A673 (cell line): Measurements from ENCODE around the gene TMEM174. TPM values are rescaled to one million over a fixed set of nuclear protein-coding genes. Genes with fewer than 3 reads are reported as not detected.

Source experiments
- BruUV-seq: library from RNA; stranded (reverse); fragments of 400-500 nt; replicated peaks from 2 replicates; lab custom pipeline; 2021; lab: Mats Ljungman, UMichigan
- CTCF ChIA-PET: fragments of 300-600 bp; sonication (Branson Sonifier 250); formaldehyde crosslinking; loops from one replicate; lab custom pipeline; 2022; ENCODE audit warnings: antibody characterized with exemption; lab: Charles Lee
- POLR2A ChIA-PET: fragments of 300-600 bp; sonication (Branson Sonifier 250); formaldehyde crosslinking; loops from one replicate; lab custom pipeline; 2022; ENCODE audit warnings: antibody characterized with exemption; ENCODE audit not compliant: low non-redundant PET; lab: Charles Lee
- DNase-seq: peaks from one replicate; pipeline ENCODE4 v3.0.0-alpha.2; 2015; ENCODE audit warnings: low spot score
- H3K27ac ChIP-seq: fragments of 200-600 bp; sonication (generic); 2 replicates; pipeline ENCODE4 v1.5.1; 2016; ENCODE audit warnings: mixed run types, low read depth, mild to moderate bottlenecking, mixed read lengths, antibody characterized with exemption, low read length; ENCODE audit not compliant: poor library complexity, severe bottlenecking
- H3K27me3 ChIP-seq: fragments of 200-600 bp; sonication (generic); replicated peaks from 2 replicates; pipeline ENCODE4 v1.6.1; 2017; ENCODE audit warnings: mixed run types, low read depth, mild to moderate bottlenecking, mixed read lengths, antibody characterized with exemption, low read length; ENCODE audit not compliant: insufficient read depth, poor library complexity
- H3K36me3 ChIP-seq: fragments of 200-600 bp; sonication (generic); 2 replicates; pipeline ENCODE4 v1.6.1; 2016; ENCODE audit warnings: mixed run types, mild to moderate bottlenecking, mixed read lengths, antibody characterized with exemption, low read length; ENCODE audit not compliant: insufficient read depth, poor library complexity, severe bottlenecking
- H3K4me1 ChIP-seq: fragments of 200-600 bp; sonication (generic); 2 replicates; pipeline ENCODE4 v1.6.1; 2017; ENCODE audit warnings: mixed run types, mild to moderate bottlenecking, mixed read lengths, antibody characterized with exemption, low read length; ENCODE audit not compliant: insufficient read depth, poor library complexity, severe bottlenecking
- H3K4me3 ChIP-seq: fragments of 200-600 bp; sonication (generic); 2 replicates; pipeline ENCODE4 v1.5.1; 2016; ENCODE audit warnings: low read depth, mixed run types, mild to moderate bottlenecking, mixed read lengths, low read length; ENCODE audit not compliant: poor library complexity, severe bottlenecking
- H3K9me3 ChIP-seq: fragments of 200-600 bp; sonication (generic); 2 replicates; pipeline ENCODE4 v1.6.1; 2016; ENCODE audit warnings: mixed run types, low read depth, mild to moderate bottlenecking, mixed read lengths, antibody characterized with exemption, low read length; ENCODE audit not compliant: poor library complexity, severe bottlenecking
- EZH2 ChIP-seq: fragments of 200-600 bp; sonication (generic); IDR thresholded peaks from 2 replicates; pipeline ENCODE4 v1.6.1; 2017; ENCODE audit warnings: borderline replicate concordance, low read depth, mild to moderate bottlenecking, mixed read lengths, antibody characterized with exemption, low read length; ENCODE audit not compliant: poor library complexity, severe bottlenecking
- intact Hi-C: fragments of 100-400 bp; cut with micrococcal nuclease; formaldehyde crosslinking; loops from one replicate; pipeline ENCODE4 v1.10.0; 2022; ENCODE audit not compliant: unreplicated experiment
- total RNA-seq: library from RNA; stranded (reverse); gene quantifications from 2 replicates; pipeline ENCODE4 v1.2.3, GENCODE V29; 2021
- TF ChIP-seq, protein P1 (sequence below): fragments of 300-800, 200-600 bp; sonication (generic); conservative IDR thresholded peaks from 2 replicates; pipeline ENCODE4 v1.5.1; 2017; ENCODE audit warnings: low read depth, mild to moderate bottlenecking, antibody characterized with exemption, low read length, moderate library complexity, mixed read lengths

The TMEM174 gene
- total RNA-seq, 1 experiment from 2014 or later = not detected

GRCh38 chr5:73126957-73127356, 46.0 kb upstream of the TMEM174 start:
- intact Hi-C loops = no loop called here
- H3K4me3 ChIP-seq = no peak overlapping the region
- peaks cover 5% of the 10 kb centered on the region for H3K36me3 ChIP-seq
- no peak overlapping the region for H3K27ac ChIP-seq
- H3K9me3 ChIP-seq = no peaks in the 10 kb centered on the region
- ChIA-PET CTCF (no interaction called here), POLR2A (no interaction called here)
- peaks cover 4% of the 10 kb centered on the region for H3K27me3 ChIP-seq
- no TSS peak for BruUV-seq
- H3K4me1 ChIP-seq = peaks cover 29% of the 10 kb centered on the region
- no peak for TF ChIP-seq EZH2
- TF ChIP-seq, protein P1, sequence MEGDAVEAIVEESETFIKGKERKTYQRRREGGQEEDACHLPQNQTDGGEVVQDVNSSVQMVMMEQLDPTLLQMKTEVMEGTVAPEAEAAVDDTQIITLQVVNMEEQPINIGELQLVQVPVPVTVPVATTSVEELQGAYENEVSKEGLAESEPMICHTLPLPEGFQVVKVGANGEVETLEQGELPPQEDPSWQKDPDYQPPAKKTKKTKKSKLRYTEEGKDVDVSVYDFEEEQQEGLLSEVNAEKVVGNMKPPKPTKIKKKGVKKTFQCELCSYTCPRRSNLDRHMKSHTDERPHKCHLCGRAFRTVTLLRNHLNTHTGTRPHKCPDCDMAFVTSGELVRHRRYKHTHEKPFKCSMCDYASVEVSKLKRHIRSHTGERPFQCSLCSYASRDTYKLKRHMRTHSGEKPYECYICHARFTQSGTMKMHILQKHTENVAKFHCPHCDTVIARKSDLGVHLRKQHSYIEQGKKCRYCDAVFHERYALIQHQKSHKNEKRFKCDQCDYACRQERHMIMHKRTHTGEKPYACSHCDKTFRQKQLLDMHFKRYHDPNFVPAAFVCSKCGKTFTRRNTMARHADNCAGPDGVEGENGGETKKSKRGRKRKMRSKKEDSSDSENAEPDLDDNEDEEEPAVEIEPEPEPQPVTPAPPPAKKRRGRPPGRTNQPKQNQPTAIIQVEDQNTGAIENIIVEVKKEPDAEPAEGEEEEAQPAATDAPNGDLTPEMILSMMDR = no peak
- no peak for DNase-seq

DNA sequence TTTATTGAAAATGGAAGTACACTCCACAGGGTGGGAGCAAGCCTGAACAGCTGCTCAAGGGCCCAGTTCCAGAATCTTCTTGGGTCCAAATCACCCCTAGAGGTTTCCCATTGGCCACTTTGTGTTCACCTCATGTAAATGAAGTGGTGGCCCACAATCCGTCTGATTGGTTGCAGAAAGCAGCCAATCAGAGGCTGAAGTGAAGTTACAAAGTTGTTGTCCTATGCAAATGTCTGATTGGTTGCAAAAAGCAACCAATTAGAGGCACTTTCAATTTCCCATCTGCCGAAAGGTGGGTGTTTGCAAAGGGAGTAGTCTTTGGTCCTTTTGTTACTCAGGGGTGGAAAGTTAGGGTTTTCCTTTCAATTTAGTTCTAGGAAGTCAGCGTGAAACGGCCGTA, 43.9 kb upstream of the TMEM174 start:
- intact Hi-C loops = no loop called here
- no TSS peak for BruUV-seq
- ChIA-PET CTCF (no interaction called here), POLR2A (no interaction called here)
- Histone ChIP-seq H3K36me3 (peaks cover 5% of the 10 kb centered on the region), H3K27ac (no peak overlapping the region), H3K9me3 (no peaks in the 10 kb centered on the region), H3K4me1 (peaks cover 12% of the 10 kb centered on the region), H3K27me3 (peaks cover 4% of the 10 kb centered on the region), H3K4me3 (no peak overlapping the region)
- TF ChIP-seq, protein P1 = no peak
- TF ChIP-seq EZH2 = no peak
- DNase-seq = no peak

DNA sequence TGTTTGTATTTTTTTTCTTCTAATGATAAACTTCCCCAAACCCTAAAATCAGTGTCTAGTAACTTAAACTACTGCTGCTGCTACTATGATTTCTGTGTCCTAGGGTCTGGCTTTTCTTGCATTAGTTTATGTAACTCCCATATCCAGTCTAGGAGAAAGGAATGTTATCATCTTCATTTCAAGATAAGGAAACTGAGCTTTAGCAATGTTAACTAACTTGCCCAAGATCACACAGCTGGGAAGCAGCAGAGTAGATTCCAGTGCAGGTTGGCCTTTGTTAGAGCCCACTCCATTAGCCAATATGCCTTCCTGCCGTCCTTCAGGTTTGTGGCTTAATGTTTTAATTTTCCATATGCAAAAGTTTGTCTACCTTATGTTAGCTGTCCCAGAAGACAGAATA, 42.2 kb upstream of the TMEM174 start:
- H3K36me3 ChIP-seq = no peaks in the 10 kb centered on the region
- no TSS peak for BruUV-seq
- H3K9me3 ChIP-seq = no peaks in the 10 kb centered on the region
- intact Hi-C loops = no loop called here
- ChIA-PET CTCF (interaction anchor here (0.6 kb wide), 1 partner anchor 71 kb away, joined by 7 read pairs; no protein-coding TSS in a partner anchor), POLR2A (no interaction called here)
- H3K4me3 ChIP-seq = no peak overlapping the region
- TF ChIP-seq, protein P1 = no peak
- TF ChIP-seq EZH2 = no peak
- peaks cover 6% of the 10 kb centered on the region for H3K4me1 ChIP-seq
- H3K27ac ChIP-seq = no peak overlapping the region
- DNase-seq = no peak
- H3K27me3 ChIP-seq = no peaks in the 10 kb centered on the region
